RWPE1 (cell line): ENCODE measurements around the gene NHS.

Experiments used
- CTCF ChIA-PET: fragments of 350-600 bp; sonication (Branson Sonifier 250); formaldehyde crosslinking; extraction: SDS; loops from one replicate; lab custom pipeline; 2021; lab: Yijun Ruan, JAX
- POLR2A ChIA-PET: fragments of 400-600 bp; formaldehyde crosslinking; extraction: SDS; loops from one replicate; lab custom pipeline; 2020; ENCODE audit warnings: antibody characterized with exemption; ENCODE audit not compliant: low non-redundant PET; lab: Yijun Ruan, JAX
- DNase-seq: peaks from one replicate; pipeline ENCODE4 v3.0.0; 2012; ENCODE audit warnings: low spot score
- H3K27ac ChIP-seq: fragments of 450-650 bp; 2 replicates; pipeline ENCODE4 v1.5.1; 2017
- TF ChIP-seq, protein P1 (sequence below): fragments of 450-650 bp; conservative IDR thresholded peaks from 2 replicates; pipeline ENCODE4 v1.5.1; 2017; ENCODE audit warnings: low read depth, mild to moderate bottlenecking

Gene NHS

DNA sequence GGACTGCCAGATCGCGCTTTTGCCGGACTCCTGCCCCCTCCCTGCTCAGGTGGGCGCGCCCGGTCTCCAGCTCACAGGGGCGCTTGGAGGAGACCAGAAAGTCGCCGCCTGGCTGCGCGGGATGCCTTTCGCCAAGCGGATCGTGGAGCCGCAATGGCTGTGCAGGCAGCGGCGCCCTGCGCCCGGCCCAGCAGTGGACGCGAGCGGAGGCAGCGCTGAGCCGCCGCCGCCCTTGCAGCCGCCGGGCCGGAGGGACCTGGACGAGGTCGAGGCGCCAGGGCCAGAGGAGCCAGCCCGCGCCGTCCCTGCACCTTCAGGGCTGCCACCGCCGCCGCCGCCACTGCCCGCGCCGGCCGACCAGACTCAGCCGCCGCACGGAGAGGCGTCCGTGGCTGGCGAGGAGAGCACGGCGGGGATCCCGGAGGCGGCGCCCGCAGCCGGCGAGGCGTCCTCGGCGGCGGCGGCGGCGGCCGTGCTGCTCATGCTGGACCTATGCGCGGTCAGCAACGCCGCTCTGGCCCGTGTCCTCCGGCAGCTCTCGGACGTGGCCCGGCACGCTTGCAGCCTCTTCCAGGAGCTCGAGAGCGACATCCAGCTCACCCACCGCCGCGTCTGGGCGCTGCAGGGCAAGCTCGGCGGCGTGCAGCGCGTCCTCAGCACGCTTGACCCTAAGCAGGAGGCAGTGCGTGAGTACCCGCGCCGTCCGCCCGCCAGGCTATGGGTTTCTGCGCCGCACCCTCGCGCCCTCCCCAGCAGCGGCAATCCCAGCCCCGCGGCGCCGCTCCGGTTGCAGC is 834 bp downstream of the NHS start:
- CTCF ChIA-PET = interaction anchor here (0.5 kb wide), 1 partner anchor 215 kb away, joined by 3 read pairs; no protein-coding TSS in a partner anchor
- peak overlapping the region; percentile 85 for H3K27ac ChIP-seq
- no peak for DNase-seq
- POLR2A ChIA-PET = no interaction called here
- TF ChIP-seq, protein P1, sequence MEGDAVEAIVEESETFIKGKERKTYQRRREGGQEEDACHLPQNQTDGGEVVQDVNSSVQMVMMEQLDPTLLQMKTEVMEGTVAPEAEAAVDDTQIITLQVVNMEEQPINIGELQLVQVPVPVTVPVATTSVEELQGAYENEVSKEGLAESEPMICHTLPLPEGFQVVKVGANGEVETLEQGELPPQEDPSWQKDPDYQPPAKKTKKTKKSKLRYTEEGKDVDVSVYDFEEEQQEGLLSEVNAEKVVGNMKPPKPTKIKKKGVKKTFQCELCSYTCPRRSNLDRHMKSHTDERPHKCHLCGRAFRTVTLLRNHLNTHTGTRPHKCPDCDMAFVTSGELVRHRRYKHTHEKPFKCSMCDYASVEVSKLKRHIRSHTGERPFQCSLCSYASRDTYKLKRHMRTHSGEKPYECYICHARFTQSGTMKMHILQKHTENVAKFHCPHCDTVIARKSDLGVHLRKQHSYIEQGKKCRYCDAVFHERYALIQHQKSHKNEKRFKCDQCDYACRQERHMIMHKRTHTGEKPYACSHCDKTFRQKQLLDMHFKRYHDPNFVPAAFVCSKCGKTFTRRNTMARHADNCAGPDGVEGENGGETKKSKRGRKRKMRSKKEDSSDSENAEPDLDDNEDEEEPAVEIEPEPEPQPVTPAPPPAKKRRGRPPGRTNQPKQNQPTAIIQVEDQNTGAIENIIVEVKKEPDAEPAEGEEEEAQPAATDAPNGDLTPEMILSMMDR = no peak

DNA sequence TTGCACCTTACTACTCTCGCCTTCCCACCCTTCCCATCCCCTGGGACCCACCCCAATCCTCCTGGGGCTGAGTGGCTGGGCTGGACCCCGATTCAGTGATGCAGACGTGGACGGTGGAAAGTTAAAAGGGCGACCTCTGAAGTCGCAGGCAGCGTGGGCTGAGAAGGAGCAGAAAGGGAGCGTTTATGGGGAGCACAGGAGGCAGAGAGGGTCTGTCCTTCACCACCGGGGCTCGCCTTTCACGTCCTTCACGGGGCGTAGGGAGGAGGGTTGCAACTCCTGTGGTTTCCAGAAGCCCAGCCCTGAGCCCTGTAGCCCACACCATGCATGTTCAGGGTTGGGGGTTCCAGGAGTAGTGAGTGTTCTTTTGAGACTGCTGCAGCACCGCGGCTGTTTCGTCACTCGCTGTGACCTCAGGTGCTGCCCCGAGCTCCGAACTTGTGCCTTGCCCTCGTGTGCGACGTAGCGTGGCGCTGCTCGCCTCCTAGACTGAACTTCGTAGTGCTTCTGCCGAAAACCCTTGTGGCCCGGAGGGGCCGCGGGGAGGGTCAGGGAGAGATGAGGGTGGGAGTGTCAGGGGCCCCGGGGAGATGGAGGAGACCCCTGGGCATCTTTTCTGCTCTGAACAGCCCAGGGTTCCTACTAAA is 1.6 kb downstream of the NHS start:
- TF ChIP-seq, protein P1 = no peak
- H3K27ac ChIP-seq = peak overlapping the region; percentile 85
- DNase-seq = no peak
- ChIA-PET POLR2A (no interaction called here), CTCF (interaction anchor here (0.5 kb wide), 1 partner anchor 214 kb away, joined by 3 read pairs; no protein-coding TSS in a partner anchor)

DNA sequence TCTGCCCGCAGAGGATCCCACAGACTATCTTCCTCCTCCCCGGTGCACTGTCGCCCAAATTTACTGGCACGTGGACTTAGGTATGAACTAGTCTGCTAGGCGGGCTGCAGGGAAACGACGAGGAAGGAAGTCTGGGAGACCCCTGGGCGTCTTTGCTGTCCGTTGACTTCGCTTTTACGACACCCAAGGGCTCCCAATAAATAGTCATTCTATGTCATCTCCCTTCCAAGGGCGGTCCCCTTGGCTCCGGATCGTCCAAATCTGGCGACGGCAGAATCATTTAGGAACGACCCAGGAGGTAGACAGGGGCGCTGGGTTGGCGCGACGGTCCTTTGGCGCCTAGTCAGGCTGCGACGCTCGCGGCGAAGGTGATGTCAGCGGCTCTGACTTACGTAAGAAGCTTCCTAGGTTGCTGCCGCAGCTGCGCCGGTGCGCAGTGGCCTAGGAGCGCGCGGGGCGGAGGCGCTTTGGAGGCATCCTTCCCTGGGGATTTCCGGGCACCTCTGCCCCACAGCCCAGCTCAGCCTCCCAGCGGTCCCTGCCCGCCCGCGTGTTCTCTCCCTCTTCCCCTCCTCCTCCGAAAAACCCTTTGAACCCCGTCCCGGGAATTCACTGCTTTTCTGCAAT is 2.2 kb downstream of the NHS start:
- peak; percentile 34 for DNase-seq
- ChIA-PET POLR2A (interaction anchor here (0.6 kb wide), 1 partner anchor 721 kb away, joined by 3 read pairs; no protein-coding TSS in a partner anchor), CTCF (no interaction called here)
- TF ChIP-seq, protein P1 = no peak
- peak overlapping the region; percentile 85 for H3K27ac ChIP-seq

DNA sequence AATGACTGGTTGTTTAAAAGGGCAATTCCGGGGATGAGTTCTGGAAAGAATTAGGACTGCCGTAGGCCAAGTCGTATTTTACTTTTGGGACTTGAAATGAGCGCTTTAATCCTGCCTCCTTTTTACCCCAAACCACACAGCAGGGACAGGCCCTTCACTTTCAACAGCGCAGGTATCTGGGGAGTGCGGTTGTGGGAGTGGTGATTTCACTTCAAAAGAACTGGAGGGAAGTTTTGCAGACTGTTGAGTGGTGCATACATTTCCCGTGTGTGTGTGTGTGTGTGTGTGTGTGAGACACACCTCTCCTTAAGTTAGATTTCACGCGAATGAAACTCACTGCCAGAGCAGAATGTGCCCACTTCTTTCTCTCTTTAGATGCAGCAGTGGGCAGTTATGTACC is 2.8 kb downstream of the NHS start:
- no peak for DNase-seq
- TF ChIP-seq, protein P1 = no peak
- CTCF ChIA-PET = no interaction called here
- POLR2A ChIA-PET = interaction anchor here (0.6 kb wide), 1 partner anchor 720 kb away, joined by 3 read pairs; no protein-coding TSS in a partner anchor
- H3K27ac ChIP-seq = peak overlapping the region; percentile 85

DNA sequence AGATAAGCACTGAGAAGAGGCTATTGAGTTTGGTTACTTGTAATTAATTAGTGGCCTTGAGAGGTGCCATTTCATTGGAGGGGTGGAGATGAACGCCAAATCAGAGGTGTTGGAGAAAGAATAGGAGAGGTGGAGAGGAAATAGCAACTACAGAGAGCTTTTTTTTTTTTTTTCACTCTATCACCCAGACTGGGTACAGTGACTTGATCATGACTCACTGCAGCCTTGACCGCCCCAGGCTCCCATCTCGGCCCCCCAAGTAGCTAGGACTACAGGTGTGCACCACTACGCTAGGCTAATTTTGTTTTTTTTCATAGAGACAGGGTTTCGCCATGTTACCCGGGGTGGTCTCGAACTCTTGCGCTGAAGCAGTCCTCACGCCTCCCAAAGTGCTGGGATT is 5.2 kb downstream of the NHS start:
- TF ChIP-seq, protein P1 = no peak
- no peak for DNase-seq
- H3K27ac ChIP-seq = no peak overlapping the region
- ChIA-PET CTCF (no interaction called here), POLR2A (no interaction called here)

DNA sequence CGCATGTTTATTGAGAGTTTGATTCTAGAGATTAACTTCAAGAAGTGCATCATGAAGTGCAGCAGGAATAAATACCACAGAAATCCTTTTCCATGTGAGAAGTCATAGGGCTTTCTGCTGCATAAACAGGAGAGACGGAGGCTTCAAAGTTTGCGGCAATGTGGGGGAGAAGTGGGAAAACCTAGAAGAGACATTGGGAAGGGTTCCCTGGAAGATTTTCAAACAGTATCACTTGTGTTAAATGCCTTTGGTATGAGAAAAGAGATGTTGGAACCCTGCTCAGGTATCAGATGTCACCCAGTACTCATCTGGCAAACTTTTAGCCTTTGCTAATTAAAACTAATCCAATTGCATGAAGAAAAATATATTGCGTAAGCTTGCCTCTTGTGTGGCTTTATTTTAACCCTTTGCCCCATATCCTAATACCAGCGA is 15.4 kb downstream of the NHS start:
- ChIA-PET CTCF (interaction anchor here (1.0 kb wide), 1 partner anchor 155 kb away, joined by 3 read pairs; no protein-coding TSS in a partner anchor), POLR2A (no interaction called here)
- H3K27ac ChIP-seq = no peak overlapping the region
- TF ChIP-seq, protein P1 = no peak
- DNase-seq = no peak
